K562 (cell line): ENCODE results near the gene KIF18B. TPM values are rescaled to one million over a fixed set of nuclear protein-coding genes. Genes with fewer than 3 reads are reported as not detected.

Source experiments
- BCOR ChIP-seq: fragments of 450-650 bp; IDR thresholded peaks from 2 replicates; pipeline ENCODE4 v1.6.1; 2016
- CC2D1A ChIP-seq: fragments of 450-650 bp; IDR thresholded peaks from 2 replicates; pipeline ENCODE4 v1.6.1; 2017; ENCODE audit warnings: mild to moderate bottlenecking
- CCNT2 ChIP-seq: IDR thresholded peaks from 2 replicates; pipeline ENCODE4 v1.6.1; 2011; ENCODE audit warnings: borderline replicate concordance, low read depth, mild to moderate bottlenecking, moderate library complexity, mixed read lengths, low read length; ENCODE audit not compliant: insufficient read length; ENCODE audit errors: extremely low read depth
- DNMT1 ChIP-seq: fragments of 450-650 bp; IDR thresholded peaks from 2 replicates; pipeline ENCODE4 v1.6.1; 2016; ENCODE audit warnings: antibody characterized with exemption, mild to moderate bottlenecking
- MXI1 ChIP-seq: IDR thresholded peaks from 2 replicates; pipeline ENCODE4 v1.6.1; 2011; ENCODE audit warnings: low read depth, mild to moderate bottlenecking, improper control_type of control experiment, low read length
- MYC ChIP-seq, 2 experiments: fragments of 250-450 bp in 1 of 2; sonication (Bioruptor Pico) in 1 of 2; IDR thresholded peaks; 2 replicates each; pipeline versions ENCODE4 v1.5.1 to v1.6.1; 2012 to 2021; ENCODE audit warnings: low read depth in 2 of 2, borderline replicate concordance in 1 of 2, improper control_type of control experiment in 1 of 2, low read length in 1 of 2, mild to moderate bottlenecking in 1 of 2, moderate library complexity in 1 of 2
- PHF21A ChIP-seq: fragments of 450-650 bp; IDR thresholded peaks from 2 replicates; pipeline ENCODE4 v1.6.1; 2017; ENCODE audit warnings: low read depth, borderline replicate concordance
- SP2 ChIP-seq: IDR thresholded peaks from 2 replicates; pipeline ENCODE4 v1.6.1; 2011; ENCODE audit warnings: mild to moderate bottlenecking, low read depth, low read length, moderate library complexity; ENCODE audit not compliant: poor library complexity, severe bottlenecking; ENCODE audit errors: extremely low read depth
- SUPT5H ChIP-seq: fragments of 450-650 bp; IDR thresholded peaks from 2 replicates; pipeline ENCODE4 v1.6.1; 2016
- ZBTB43 ChIP-seq: sonication (generic); formaldehyde crosslinking; IDR thresholded peaks from 2 replicates; pipeline ENCODE4 v1.8.0; 2023; ENCODE audit warnings: mild to moderate bottlenecking, missing genetic modification reagents
- ZNF175 ChIP-seq: fragments of 200-800 bp; sonication (Bioruptor generic); IDR thresholded peaks from 2 replicates; pipeline ENCODE4 v1.6.1; 2016; ENCODE audit warnings: low read depth, mild to moderate bottlenecking, missing genetic modification characterization, missing compliant biosample characterization
- ZNF184 ChIP-seq: sonication (generic); formaldehyde crosslinking; IDR thresholded peaks from 2 replicates; pipeline ENCODE4 v1.5.0; 2020; ENCODE audit warnings: missing genetic modification reagents
- ZNF57 ChIP-seq: fragments of 450-650 bp; formaldehyde crosslinking; IDR thresholded peaks from 2 replicates; pipeline ENCODE4 v1.4.0; 2020; ENCODE audit warnings: mild to moderate bottlenecking, moderate library complexity
- ZNF764 ChIP-seq: fragments of 250-450 bp; sonication (Bioruptor Pico); IDR thresholded peaks from 2 replicates; pipeline ENCODE4 v1.4.0; 2020; ENCODE audit warnings: low read depth, mild to moderate bottlenecking, moderate library complexity
- ZNF77 ChIP-seq: fragments of 250-450 bp; sonication (Bioruptor Pico); IDR thresholded peaks from 2 replicates; pipeline ENCODE4 v1.5.0; 2020
- polyA plus RNA-seq, 8 experiments: library from polyadenylated mRNA; depleted of rRNA in 4 of 8; stranded (reverse) in 5 of 8; unstranded in 3 of 8; fragments of >200 nt; fragmentation: Nextera tagmentation in 2 of 8; fragmentation: Illumina TruSeq in 1 of 8; extraction: Ambion mirVana in 2 of 8; extraction: Trizol in 1 of 8; gene quantifications; 2 replicates each; pipeline versions ENCODE4 v1.2.1 to v1.2.3, GENCODE V29; 2011 to 2014; ENCODE audit warnings: inconsistent platforms in 1 of 8, missing spikeins in 1 of 8
- total RNA-seq, 7 experiments: library from RNA; depleted of rRNA in 6 of 7; stranded (reverse); fragments of >200 nt in 6 of 7; fragmentation: Illumina TruSeq in 2 of 7; extraction: Trizol in 2 of 7; gene quantifications; 2 replicates each; pipeline versions ENCODE4 v1.2.1 to v1.2.3, GENCODE V29; 2011 to 2021; ENCODE audit warnings: low replicate concordance in 1 of 7
- TF ChIP-seq, protein P1 (sequence below): fragments of 450-650 bp; conservative IDR thresholded peaks from 2 replicates; pipeline ENCODE4 v1.6.1; 2016; ENCODE audit warnings: missing genetic modification characterization, low read depth, mild to moderate bottlenecking, missing compliant biosample characterization, moderate library complexity
- TF ChIP-seq, protein P2 (sequence below), 3 experiments: IDR thresholded peaks in 2 of 3; conservative IDR thresholded peaks in 1 of 3; 2 replicates each; pipeline ENCODE4 v1.5.1; 2011 to 2012; ENCODE audit warnings: low read length in 3 of 3, mild to moderate bottlenecking in 3 of 3, control low read depth in 2 of 3, improper control_type of control experiment in 1 of 3, inconsistent platforms in 1 of 3, low read depth in 1 of 3, mixed read lengths in 1 of 3, moderate library complexity in 1 of 3; ENCODE audit not compliant: insufficient read depth in 2 of 3
- TF ChIP-seq, protein P3 (sequence below): sonication (generic); formaldehyde crosslinking; IDR thresholded peaks from 2 replicates; pipeline ENCODE4 v1.8.0; 2022; ENCODE audit warnings: missing genetic modification reagents, mild to moderate bottlenecking, moderate library complexity, borderline replicate concordance
- TF ChIP-seq, protein P4 (sequence below): conservative IDR thresholded peaks from 2 replicates; pipeline ENCODE4 v1.6.1; 2011; ENCODE audit warnings: low read depth, mild to moderate bottlenecking, low read length; ENCODE audit not compliant: control insufficient read depth

KIF18B gene
- total and polyA plus RNA-seq, 9 of the 15 experiments (the other 6 are each of a cell fraction or from before 2014, with no cell fraction given): 2.0 to 42.8 (median 13.2) TPM

DNA sequence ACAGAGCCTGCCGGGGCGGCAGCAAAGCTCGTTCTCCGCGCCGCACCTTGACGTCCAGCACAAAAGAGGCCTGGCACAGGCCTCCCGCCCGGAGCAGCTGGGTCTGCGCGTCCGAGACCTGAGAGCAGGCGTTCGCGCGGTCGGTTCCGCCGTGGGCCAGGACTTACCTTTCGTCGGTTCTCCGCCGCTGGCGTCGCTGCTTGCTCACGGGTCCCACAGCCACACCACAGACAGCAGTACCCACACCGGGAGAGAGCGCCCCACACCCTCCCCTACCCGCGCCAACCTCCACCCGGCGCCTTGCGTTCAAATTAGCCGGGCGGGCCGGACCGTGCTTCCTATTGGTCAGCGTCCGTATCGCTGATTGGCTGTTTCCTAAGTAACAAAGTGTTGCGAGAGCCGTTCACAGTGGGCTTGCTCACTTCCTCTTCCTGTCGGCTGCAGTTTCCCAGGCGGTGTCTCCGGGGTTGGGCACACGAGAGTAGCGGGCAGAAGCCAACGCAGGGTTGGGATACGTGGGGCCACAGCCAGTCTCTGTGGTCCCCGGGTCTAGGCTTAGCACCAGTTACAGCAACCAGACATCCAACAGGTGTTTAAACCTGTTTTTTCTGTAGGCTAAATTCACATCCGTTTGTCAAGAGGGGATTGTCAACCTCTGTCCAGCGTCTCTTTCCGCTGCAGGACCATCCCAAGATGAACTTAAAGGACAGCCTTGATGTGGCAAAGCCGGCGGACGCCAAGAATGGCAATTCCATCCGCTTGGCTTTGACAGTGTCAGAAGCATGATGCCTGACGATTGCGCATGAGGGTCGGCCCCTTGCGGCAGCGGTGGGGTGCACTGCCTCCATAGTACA is at the start of gene KIF18B (continued):
- TF ChIP-seq, protein P1, sequence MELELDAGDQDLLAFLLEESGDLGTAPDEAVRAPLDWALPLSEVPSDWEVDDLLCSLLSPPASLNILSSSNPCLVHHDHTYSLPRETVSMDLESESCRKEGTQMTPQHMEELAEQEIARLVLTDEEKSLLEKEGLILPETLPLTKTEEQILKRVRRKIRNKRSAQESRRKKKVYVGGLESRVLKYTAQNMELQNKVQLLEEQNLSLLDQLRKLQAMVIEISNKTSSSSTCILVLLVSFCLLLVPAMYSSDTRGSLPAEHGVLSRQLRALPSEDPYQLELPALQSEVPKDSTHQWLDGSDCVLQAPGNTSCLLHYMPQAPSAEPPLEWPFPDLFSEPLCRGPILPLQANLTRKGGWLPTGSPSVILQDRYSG (tag): 0 out of 2 replicates have a peak, but pooled peaks have one; percentile 66
- no peak for TF ChIP-seq ZNF184 (CRISPR knock-in tag)
- TF ChIP-seq CC2D1A: peak; percentile 64
- TF ChIP-seq BCOR: no peak; the same call in 1 of the 2 replicates
- peak; percentile 39 for TF ChIP-seq CCNT2
- TF ChIP-seq DNMT1: no peak
- peak; percentile 70; the same call in 1 of the 2 replicates for TF ChIP-seq MXI1
- no peak for TF ChIP-seq ZNF764 (CRISPR knock-in tag)
- peak; percentile 96 for TF ChIP-seq SUPT5H
- TF ChIP-seq ZNF77 (CRISPR knock-in tag): no peak
- TF ChIP-seq, protein P2, sequence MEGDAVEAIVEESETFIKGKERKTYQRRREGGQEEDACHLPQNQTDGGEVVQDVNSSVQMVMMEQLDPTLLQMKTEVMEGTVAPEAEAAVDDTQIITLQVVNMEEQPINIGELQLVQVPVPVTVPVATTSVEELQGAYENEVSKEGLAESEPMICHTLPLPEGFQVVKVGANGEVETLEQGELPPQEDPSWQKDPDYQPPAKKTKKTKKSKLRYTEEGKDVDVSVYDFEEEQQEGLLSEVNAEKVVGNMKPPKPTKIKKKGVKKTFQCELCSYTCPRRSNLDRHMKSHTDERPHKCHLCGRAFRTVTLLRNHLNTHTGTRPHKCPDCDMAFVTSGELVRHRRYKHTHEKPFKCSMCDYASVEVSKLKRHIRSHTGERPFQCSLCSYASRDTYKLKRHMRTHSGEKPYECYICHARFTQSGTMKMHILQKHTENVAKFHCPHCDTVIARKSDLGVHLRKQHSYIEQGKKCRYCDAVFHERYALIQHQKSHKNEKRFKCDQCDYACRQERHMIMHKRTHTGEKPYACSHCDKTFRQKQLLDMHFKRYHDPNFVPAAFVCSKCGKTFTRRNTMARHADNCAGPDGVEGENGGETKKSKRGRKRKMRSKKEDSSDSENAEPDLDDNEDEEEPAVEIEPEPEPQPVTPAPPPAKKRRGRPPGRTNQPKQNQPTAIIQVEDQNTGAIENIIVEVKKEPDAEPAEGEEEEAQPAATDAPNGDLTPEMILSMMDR (IDR thresholded peaks at IDR 0.05 in 2 of 3, conservative IDR thresholded peaks at IDR 0.05 in 1 of 3; ENCODE audit: insufficient read depth in 2 of 3, low read depth in 1 of 3, low read length in 3 of 3): peak in 2 of 3 experiments; percentile 10 to 32; a peak in 2 of 6 replicates
- TF ChIP-seq, protein P3, sequence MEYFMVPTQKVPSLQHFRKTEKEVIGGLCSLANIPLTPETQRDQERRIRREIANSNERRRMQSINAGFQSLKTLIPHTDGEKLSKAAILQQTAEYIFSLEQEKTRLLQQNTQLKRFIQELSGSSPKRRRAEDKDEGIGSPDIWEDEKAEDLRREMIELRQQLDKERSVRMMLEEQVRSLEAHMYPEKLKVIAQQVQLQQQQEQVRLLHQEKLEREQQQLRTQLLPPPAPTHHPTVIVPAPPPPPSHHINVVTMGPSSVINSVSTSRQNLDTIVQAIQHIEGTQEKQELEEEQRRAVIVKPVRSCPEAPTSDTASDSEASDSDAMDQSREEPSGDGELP: peak; percentile 87
- TF ChIP-seq, protein P4, sequence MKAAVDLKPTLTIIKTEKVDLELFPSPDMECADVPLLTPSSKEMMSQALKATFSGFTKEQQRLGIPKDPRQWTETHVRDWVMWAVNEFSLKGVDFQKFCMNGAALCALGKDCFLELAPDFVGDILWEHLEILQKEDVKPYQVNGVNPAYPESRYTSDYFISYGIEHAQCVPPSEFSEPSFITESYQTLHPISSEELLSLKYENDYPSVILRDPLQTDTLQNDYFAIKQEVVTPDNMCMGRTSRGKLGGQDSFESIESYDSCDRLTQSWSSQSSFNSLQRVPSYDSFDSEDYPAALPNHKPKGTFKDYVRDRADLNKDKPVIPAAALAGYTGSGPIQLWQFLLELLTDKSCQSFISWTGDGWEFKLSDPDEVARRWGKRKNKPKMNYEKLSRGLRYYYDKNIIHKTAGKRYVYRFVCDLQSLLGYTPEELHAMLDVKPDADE: peak; percentile 77; the same call in 1 of the 2 replicates
- TF ChIP-seq ZBTB43 (CRISPR knock-in tag): peak; percentile 72; the same call in 1 of the 2 replicates
- TF ChIP-seq ZNF175 (CRISPR knock-in tag): peak; percentile 62; the same call in 1 of the 2 replicates
- TF ChIP-seq MYC (IDR thresholded peaks at IDR 0.05; ENCODE audit: low read depth, low read length): peak; percentile 74
- TF ChIP-seq MYC (CRISPR knock-in tag; IDR thresholded peaks at IDR 0.05; ENCODE audit: borderline replicate concordance, low read depth): peak; percentile 19; the same call in 1 of the 2 replicates
- 0 out of 2 replicates have a peak, but pooled peaks have one; percentile 27 for TF ChIP-seq ZNF57
- no peak for TF ChIP-seq PHF21A
- TF ChIP-seq SP2: no peak
